ENCODE results near the gene GABRP.

GABRP gene

DNA sequence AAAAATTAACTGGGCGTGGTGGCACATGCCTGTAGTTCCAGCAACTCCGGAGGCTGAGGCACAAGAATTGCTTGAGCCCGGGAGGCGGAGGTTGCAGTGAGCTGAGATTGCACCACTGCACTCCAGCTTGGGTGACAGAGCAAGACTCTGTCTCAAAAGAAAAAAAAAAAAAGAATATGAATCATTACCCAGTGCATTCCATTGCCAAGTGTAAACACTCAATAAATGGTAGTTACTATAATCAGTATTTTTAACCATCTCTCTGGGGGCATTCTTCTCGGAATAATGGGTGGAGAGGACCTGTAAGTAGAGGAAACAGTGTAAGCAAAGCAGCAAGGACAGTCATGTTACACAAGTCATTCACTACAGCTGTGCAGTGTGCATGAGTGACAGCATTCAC, 64.5 kb downstream of the GABRP start:
- H3K4me1 ChIP-seq (ENCODE audit: insufficient read depth, insufficient read length) = no peaks in the 10 kb centered on the region
- no peak overlapping the region for H3K4me3 ChIP-seq (ENCODE audit: insufficient read length, low read depth)
- H3K27me3 ChIP-seq (ENCODE audit: insufficient read depth, insufficient read length) = no peaks in the 10 kb centered on the region
- no peaks in the 10 kb centered on the region for H3K9me3 ChIP-seq (ENCODE audit: insufficient read depth, low read length)
- H3K36me3 ChIP-seq (ENCODE audit: insufficient read depth, insufficient read length, low read length) = no peaks in the 10 kb centered on the region
- H3K9ac ChIP-seq (ENCODE audit: insufficient read length, low read depth) = no peak overlapping the region
- no peak for DNase-seq (ENCODE audit: low read depth, low spot score)
- TF ChIP-seq YY1 (IDR thresholded peaks at IDR 0.05; ENCODE audit: insufficient read depth, insufficient read length) = no peak
- no peak for TF ChIP-seq ZNF274 (IDR thresholded peaks at IDR 0.05; ENCODE audit: low read depth, low read length)
- TF ChIP-seq SUZ12 (IDR thresholded peaks at IDR 0.05; ENCODE audit: extremely low read depth, insufficient read depth, insufficient read length) = no peak

DNA sequence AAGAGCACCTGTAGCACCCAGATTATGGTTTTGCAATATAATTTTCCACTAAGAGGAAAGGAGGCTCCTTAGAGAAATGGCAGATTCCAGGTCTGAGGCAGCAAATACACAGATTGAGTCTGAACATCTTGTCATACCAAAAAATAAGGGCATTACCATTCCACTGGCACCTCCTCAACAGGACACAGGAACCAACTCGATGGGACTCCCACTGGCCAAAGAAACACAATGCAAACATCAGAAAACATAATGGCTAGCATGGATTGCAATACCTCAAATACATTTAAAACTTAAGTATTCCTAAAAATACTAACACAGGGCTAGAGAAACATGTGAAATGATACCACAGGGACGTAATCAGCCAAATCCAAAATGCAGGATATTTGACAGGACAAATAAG, 65.8 kb downstream of the GABRP start:
- H3K9me3 ChIP-seq (ENCODE audit: insufficient read depth, low read length) = no peaks in the 10 kb centered on the region
- no peaks in the 10 kb centered on the region for H3K27me3 ChIP-seq (ENCODE audit: insufficient read depth, insufficient read length)
- no peaks in the 10 kb centered on the region for H3K4me1 ChIP-seq (ENCODE audit: insufficient read depth, insufficient read length)
- no peak overlapping the region for H3K9ac ChIP-seq (ENCODE audit: insufficient read length, low read depth)
- DNase-seq (ENCODE audit: low read depth, low spot score) = no peak
- no peak overlapping the region for H3K4me3 ChIP-seq (ENCODE audit: insufficient read length, low read depth)
- no peak for TF ChIP-seq YY1 (IDR thresholded peaks at IDR 0.05; ENCODE audit: insufficient read depth, insufficient read length)
- TF ChIP-seq ZNF274 (IDR thresholded peaks at IDR 0.05; ENCODE audit: low read depth, low read length) = no peak
- no peak for TF ChIP-seq SUZ12 (IDR thresholded peaks at IDR 0.05; ENCODE audit: extremely low read depth, insufficient read depth, insufficient read length)
- H3K36me3 ChIP-seq (ENCODE audit: insufficient read depth, insufficient read length, low read length) = no peaks in the 10 kb centered on the region

DNA sequence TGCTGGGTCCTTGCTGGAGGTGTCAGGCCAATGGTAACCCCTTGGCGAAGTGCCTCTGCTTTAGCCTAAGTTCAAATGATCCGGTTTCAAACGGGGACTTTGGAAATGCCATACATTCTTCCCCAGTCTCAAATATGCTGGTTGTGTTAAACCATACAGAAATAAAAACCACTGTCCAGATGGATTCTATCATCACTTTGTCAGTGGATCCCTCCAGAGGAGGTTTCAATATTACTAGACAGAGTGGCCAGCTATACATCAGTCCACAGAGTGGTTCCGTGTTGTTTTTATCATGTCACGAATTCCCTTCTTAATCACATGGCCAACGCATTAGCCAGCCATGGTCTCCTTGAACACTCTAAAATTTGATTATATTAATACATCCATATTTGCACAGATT, 71.0 kb downstream of the GABRP start:
- Histone ChIP-seq H3K4me1 (ENCODE audit: insufficient read depth, insufficient read length) (no peaks in the 10 kb centered on the region), H3K36me3 (ENCODE audit: insufficient read depth, insufficient read length, low read length) (no peaks in the 10 kb centered on the region), H3K4me3 (ENCODE audit: insufficient read length, low read depth) (no peak overlapping the region), H3K27me3 (ENCODE audit: insufficient read depth, insufficient read length) (no peaks in the 10 kb centered on the region), H3K9me3 (ENCODE audit: insufficient read depth, low read length) (no peaks in the 10 kb centered on the region), H3K9ac (ENCODE audit: insufficient read length, low read depth) (no peak overlapping the region)
- no peak for TF ChIP-seq YY1 (IDR thresholded peaks at IDR 0.05; ENCODE audit: insufficient read depth, insufficient read length)
- no peak for TF ChIP-seq SUZ12 (IDR thresholded peaks at IDR 0.05; ENCODE audit: extremely low read depth, insufficient read depth, insufficient read length)
- TF ChIP-seq ZNF274 (IDR thresholded peaks at IDR 0.05; ENCODE audit: low read depth, low read length) = no peak
- no peak for DNase-seq (ENCODE audit: low read depth, low spot score)

DNA sequence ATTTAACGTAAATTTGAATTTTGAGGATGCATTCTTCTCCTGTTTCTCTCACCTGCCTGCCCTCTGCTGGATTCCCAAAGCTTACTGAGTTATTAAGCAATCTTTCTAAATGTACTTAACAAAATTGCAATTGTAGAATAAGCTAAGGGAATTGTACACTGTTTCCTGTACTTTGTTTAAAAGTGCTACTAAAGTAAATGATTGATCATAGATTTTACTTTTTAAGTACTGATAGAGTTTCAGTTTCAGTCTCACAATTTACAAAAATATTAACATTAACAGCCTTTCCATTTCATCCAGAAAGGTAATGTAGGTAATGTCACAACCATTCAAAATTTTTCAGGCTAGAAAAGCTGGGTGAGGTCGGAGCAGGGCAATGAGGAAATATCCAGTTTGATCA, 73.5 kb downstream of the GABRP start:
- Histone ChIP-seq H3K36me3 (ENCODE audit: insufficient read depth, insufficient read length, low read length) (no peaks in the 10 kb centered on the region), H3K9me3 (ENCODE audit: insufficient read depth, low read length) (peaks cover 19% of the 10 kb centered on the region), H3K4me3 (ENCODE audit: insufficient read length, low read depth) (no peak overlapping the region), H3K4me1 (ENCODE audit: insufficient read depth, insufficient read length) (no peaks in the 10 kb centered on the region), H3K27me3 (ENCODE audit: insufficient read depth, insufficient read length) (no peaks in the 10 kb centered on the region), H3K9ac (ENCODE audit: insufficient read length, low read depth) (no peak overlapping the region)
- DNase-seq (ENCODE audit: low read depth, low spot score) = no peak
- TF ChIP-seq SUZ12 (IDR thresholded peaks at IDR 0.05; ENCODE audit: extremely low read depth, insufficient read depth, insufficient read length) = no peak
- no peak for TF ChIP-seq ZNF274 (IDR thresholded peaks at IDR 0.05; ENCODE audit: low read depth, low read length)
- no peak for TF ChIP-seq YY1 (IDR thresholded peaks at IDR 0.05; ENCODE audit: insufficient read depth, insufficient read length)

DNA sequence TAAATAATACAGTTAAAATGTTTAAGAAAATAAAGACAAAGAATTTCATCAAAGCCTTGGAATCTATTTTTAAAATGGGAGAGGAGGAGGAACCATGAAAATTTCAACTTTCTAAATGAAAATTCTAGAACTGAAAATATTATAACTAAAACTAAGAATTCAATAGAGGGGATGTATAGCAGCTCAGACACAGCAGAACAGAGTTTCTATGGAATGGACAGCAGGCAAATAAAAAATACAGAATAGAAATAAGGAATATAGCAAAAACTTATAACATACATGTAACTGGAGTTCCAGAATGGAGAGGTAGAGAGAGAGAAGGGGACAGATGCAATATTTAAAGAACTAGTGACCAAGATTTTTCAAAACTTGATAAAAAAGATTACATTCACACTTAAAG, 76.9 kb downstream of the GABRP start:
- Histone ChIP-seq H3K9ac (ENCODE audit: insufficient read length, low read depth) (no peak overlapping the region), H3K4me1 (ENCODE audit: insufficient read depth, insufficient read length) (no peaks in the 10 kb centered on the region), H3K4me3 (ENCODE audit: insufficient read length, low read depth) (no peak overlapping the region), H3K27me3 (ENCODE audit: insufficient read depth, insufficient read length) (no peaks in the 10 kb centered on the region), H3K36me3 (ENCODE audit: insufficient read depth, insufficient read length, low read length) (no peaks in the 10 kb centered on the region), H3K9me3 (ENCODE audit: insufficient read depth, low read length) (peaks cover 19% of the 10 kb centered on the region)
- TF ChIP-seq YY1 (IDR thresholded peaks at IDR 0.05; ENCODE audit: insufficient read depth, insufficient read length) = no peak
- DNase-seq (ENCODE audit: low read depth, low spot score) = no peak

DNA sequence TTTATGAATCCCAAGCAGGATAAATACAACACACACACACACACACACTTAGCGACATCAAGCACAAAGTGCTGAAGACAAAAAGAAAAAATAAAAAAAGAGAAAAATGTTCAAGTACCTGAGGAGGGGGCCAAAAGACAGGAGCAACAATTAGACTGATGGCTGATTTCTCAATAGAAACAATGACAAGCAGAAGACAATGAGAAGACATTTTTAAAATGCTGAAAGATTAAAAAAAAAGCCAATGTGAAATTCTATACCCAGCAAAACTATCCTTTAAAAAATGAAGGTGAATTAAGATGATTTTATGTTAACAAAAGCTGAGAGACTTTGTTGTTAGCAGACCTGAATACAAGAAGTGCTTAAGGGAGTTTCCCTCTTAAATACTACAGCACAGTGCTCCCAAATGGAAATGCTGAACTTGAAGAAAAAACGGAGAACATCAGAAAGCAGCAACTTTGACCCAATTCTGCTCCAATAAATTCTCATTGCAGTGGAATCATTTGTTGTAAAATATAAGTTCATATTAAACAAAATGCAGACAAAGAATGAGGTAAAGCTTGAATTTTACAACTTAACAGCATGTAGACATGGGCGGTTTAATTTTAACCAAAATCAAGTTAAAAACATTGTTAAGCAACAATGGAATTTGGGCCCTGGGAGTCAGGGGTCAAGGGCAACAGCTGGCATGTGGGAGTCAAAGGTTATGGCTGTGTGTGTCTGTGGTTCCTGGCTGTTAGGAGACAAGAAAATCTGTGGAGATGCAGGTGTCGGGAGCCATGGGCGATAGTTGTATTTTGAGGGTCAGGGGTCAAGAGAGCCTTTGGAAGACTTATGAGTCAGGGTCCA, 77.5 kb downstream of the GABRP start:
- DNase-seq (ENCODE audit: low read depth, low spot score) = no peak
- TF ChIP-seq ZNF274 (IDR thresholded peaks at IDR 0.05; ENCODE audit: low read depth, low read length) (no peak), SUZ12 (IDR thresholded peaks at IDR 0.05; ENCODE audit: extremely low read depth, insufficient read depth, insufficient read length) (no peak), YY1 (IDR thresholded peaks at IDR 0.05; ENCODE audit: insufficient read depth, insufficient read length) (no peak)
- Histone ChIP-seq H3K4me3 (ENCODE audit: insufficient read length, low read depth) (no peak overlapping the region), H3K4me1 (ENCODE audit: insufficient read depth, insufficient read length) (no peaks in the 10 kb centered on the region), H3K9ac (ENCODE audit: insufficient read length, low read depth) (no peak overlapping the region), H3K36me3 (ENCODE audit: insufficient read depth, insufficient read length, low read length) (no peaks in the 10 kb centered on the region), H3K27me3 (ENCODE audit: insufficient read depth, insufficient read length) (no peaks in the 10 kb centered on the region), H3K9me3 (ENCODE audit: insufficient read depth, low read length) (peaks cover 19% of the 10 kb centered on the region)

DNA sequence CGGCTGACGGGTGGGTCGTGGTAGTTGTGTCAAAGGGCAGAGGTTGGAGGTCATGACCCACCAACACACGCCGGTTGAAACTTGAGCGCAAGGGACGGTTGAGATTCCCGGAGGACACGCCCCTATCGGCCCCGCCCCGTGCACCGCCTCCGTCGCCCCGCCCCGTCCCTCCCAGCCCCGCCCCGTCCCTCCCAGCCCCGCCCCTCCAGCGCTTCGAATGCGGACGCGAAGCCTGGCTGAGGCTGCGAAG, 78.1 kb downstream of the GABRP start:
- DNase-seq (ENCODE audit: low read depth, low spot score) = no peak
- no peak for TF ChIP-seq SUZ12 (IDR thresholded peaks at IDR 0.05; ENCODE audit: extremely low read depth, insufficient read depth, insufficient read length)
- no peak for TF ChIP-seq YY1 (IDR thresholded peaks at IDR 0.05; ENCODE audit: insufficient read depth, insufficient read length)
- TF ChIP-seq ZNF274 (IDR thresholded peaks at IDR 0.05; ENCODE audit: low read depth, low read length) = no peak
- no peaks in the 10 kb centered on the region for H3K27me3 ChIP-seq (ENCODE audit: insufficient read depth, insufficient read length)
- H3K4me1 ChIP-seq (ENCODE audit: insufficient read depth, insufficient read length) = no peaks in the 10 kb centered on the region
- peaks cover 19% of the 10 kb centered on the region for H3K9me3 ChIP-seq (ENCODE audit: insufficient read depth, low read length)
- no peak overlapping the region for H3K9ac ChIP-seq (ENCODE audit: insufficient read length, low read depth)
- H3K4me3 ChIP-seq (ENCODE audit: insufficient read length, low read depth) = no peak overlapping the region
- H3K36me3 ChIP-seq (ENCODE audit: insufficient read depth, insufficient read length, low read length) = no peaks in the 10 kb centered on the region
